Right atrium auricular region (tissue), 2 donors: ENCODE measurements around the gene EVI5. TPM values are rescaled to one million over a fixed set of nuclear protein-coding genes. Genes with fewer than 3 reads are reported as not detected.

ENCODE experiments used
- DNase-seq: peaks from one replicate; pipeline ENCODE4 v3.0.0-alpha.2; 2019; ENCODE audit warnings: low spot score
- H3K27ac ChIP-seq, 2 donors: fragments of 200-600 bp; sonication (generic); 1 replicate in 1 of 2; 2 replicates in 1 of 2; pipeline ENCODE4 v1.5.1; 2016 to 2019
- H3K27me3 ChIP-seq, 2 donors: fragments of 200-600 bp; sonication (generic); one replicate each; pipeline versions ENCODE4 v1.5.1 to v1.6.0; 2017 to 2019
- H3K36me3 ChIP-seq: fragments of 200-600 bp; sonication (generic); one replicate; pipeline ENCODE4 v1.5.1; 2016
- H3K4me1 ChIP-seq, 2 donors: fragments of 200-600 bp; sonication (generic); one replicate each; pipeline versions ENCODE4 v1.5.1 to v1.6.0; 2017 to 2019
- H3K4me3 ChIP-seq, 2 donors: fragments of 200-600 bp; sonication (generic); 1 replicate in 1 of 2; 2 replicates in 1 of 2; pipeline ENCODE4 v1.5.1; 2017 to 2019; ENCODE audit warnings: mild to moderate bottlenecking in 1 of 2, moderate library complexity in 1 of 2
- H3K9me3 ChIP-seq, 2 donors: fragments of 200-600 bp; sonication (generic); one replicate each; pipeline ENCODE4 v1.5.1; 2019
- total RNA-seq, 2 donors: library from RNA; depleted of rRNA; stranded (reverse); fragments of >200 nt; gene quantifications; one replicate each; pipeline ENCODE4 v1.1.0, GENCODE V29; 2016
- TF ChIP-seq, protein P1 (sequence below), 2 donors: fragments of 200-600 bp; sonication (generic); IDR thresholded peaks; one replicate each; pipeline ENCODE4 v1.5.1; 2019; ENCODE audit warnings: antibody characterized with exemption in 2 of 2

The EVI5 gene
- total RNA-seq, 2 donors from 2014 or later: 26.4 to 41.9 TPM

DNA sequence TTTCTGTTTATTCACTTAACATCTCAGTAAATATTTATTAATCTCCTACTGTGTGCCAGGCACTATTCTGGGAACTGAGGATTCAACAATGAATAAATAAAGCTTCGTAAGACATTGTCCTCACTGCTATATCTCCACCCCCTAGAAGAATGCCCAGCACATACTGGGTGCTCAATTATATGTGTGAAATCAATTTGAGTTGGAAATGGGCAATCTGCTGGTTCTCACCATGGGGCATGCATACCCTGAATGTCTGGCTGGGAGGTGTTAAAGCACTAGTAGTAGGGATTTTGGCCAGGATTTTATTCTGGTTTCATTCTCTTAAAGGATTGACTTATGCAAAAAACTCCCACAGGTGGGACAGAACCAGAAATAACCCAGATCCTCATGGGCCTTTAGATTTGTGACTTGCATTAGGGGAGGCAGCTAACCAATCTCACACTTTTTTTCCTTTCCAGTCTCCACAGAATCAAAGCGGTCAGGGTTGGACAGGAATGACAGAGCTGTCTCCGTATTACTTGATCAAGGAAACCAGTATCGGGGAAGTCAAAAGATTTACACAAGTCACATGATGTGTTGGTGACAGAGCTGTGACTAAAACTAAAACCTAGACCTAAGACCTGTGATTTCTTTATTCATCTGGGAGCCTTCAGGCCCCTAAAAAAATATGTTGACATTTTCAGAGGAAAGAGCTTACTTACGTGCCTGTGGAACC lies 311.0 kb downstream of the EVI5 start:
- Histone ChIP-seq H3K27me3 (no peaks in the 10 kb centered on the region), H3K27ac (no peak overlapping the region), H3K4me1 (no peaks in the 10 kb centered on the region), H3K4me3 (no peak overlapping the region), H3K9me3 (no peaks in the 10 kb centered on the region), H3K36me3 (no peaks in the 10 kb centered on the region)
- TF ChIP-seq, protein P1, sequence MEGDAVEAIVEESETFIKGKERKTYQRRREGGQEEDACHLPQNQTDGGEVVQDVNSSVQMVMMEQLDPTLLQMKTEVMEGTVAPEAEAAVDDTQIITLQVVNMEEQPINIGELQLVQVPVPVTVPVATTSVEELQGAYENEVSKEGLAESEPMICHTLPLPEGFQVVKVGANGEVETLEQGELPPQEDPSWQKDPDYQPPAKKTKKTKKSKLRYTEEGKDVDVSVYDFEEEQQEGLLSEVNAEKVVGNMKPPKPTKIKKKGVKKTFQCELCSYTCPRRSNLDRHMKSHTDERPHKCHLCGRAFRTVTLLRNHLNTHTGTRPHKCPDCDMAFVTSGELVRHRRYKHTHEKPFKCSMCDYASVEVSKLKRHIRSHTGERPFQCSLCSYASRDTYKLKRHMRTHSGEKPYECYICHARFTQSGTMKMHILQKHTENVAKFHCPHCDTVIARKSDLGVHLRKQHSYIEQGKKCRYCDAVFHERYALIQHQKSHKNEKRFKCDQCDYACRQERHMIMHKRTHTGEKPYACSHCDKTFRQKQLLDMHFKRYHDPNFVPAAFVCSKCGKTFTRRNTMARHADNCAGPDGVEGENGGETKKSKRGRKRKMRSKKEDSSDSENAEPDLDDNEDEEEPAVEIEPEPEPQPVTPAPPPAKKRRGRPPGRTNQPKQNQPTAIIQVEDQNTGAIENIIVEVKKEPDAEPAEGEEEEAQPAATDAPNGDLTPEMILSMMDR (IDR thresholded peaks at IDR 0.05): no peak
- DNase-seq: no peak

DNA sequence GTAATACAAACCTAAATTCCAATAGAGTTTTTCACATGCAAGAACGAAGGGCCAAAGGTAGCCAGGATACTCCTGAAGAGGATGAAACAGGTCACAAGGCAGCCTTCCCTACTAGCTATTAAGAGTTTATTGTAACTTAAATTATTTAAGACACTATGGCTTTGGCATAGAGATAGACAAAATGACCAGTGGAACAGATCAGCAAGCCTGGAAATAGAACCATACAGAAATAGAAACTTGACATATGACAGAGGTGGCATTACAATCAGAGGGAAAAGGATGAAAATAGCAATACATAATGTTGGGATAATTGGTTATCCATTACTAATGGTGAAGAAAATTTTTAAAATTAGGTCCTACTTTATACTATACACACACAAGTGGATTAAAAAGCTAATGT lies 314.7 kb downstream of the EVI5 start:
- DNase-seq: no peak
- TF ChIP-seq, protein P1 (IDR thresholded peaks at IDR 0.05): no peak
- H3K36me3 ChIP-seq: no peaks in the 10 kb centered on the region

DNA sequence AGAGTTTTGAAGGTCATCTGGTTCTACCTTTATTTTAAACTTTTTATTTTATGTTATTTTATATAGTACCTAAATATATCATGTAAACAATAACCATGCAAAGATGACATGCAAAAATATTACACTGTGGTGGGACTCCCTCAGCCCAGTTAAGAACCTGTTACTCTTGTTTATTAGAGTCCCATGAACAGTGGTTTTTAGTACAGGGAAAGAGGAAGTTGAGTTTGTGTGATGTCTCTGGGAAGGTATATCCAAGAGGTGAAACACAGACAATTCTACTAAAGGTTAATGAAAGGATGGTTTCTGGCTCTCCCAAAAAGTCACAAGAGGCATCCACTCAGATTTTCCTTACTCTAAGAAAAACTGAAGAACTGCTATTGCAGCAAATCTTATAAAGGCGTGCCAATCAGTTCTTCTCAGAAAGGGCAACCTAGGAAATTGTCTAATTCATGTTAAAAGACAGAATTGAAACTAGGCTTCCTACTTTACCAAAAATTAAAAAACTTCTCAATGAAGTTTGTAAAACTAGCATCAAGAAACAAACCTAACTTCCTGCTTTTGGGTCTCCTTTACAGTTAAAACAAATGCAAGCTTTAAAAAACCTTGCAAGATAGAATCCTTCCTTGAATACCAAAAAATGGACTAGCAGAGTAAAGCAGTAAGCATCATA lies 318.1 kb downstream of the EVI5 start:
- Histone ChIP-seq H3K4me1 (no peaks in the 10 kb centered on the region), H3K27ac (no peak overlapping the region), H3K27me3 (no peaks in the 10 kb centered on the region), H3K9me3 (no peaks in the 10 kb centered on the region), H3K36me3 (no peaks in the 10 kb centered on the region), H3K4me3 (no peak overlapping the region)
- TF ChIP-seq, protein P1 (IDR thresholded peaks at IDR 0.05): no peak
- DNase-seq: no peak

More for the DNA sequence above, 314.7 kb downstream of the EVI5 start:
- H3K4me1 ChIP-seq: no peaks in the 10 kb centered on the region
- no peaks in the 10 kb centered on the region for H3K9me3 ChIP-seq
- H3K27ac ChIP-seq: no peak overlapping the region
- H3K27me3 ChIP-seq: no peaks in the 10 kb centered on the region
- no peak overlapping the region for H3K4me3 ChIP-seq

DNA sequence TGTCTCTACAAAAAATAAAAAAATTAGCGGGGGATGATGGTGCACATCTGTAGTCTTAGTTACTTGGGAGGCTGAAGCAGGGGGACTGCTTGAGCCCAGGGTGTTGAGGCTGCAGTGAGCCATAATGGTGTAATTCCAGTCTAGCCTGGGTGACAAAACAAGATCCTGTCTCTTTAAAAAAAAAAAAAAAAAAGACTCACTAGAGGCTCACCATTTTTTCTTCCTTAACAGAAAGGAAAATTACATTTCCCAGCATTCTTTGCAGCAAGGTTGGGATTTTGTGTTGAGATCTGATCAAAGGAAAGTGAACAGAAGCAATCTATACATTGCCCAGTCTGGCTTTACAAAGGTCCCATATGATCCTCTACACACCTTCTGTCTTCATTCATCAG lies 319.7 kb downstream of the EVI5 start:
- no peak overlapping the region for H3K27ac ChIP-seq
- TF ChIP-seq, protein P1 (IDR thresholded peaks at IDR 0.05): no peak
- DNase-seq: no peak
- no peaks in the 10 kb centered on the region for H3K27me3 ChIP-seq
- no peaks in the 10 kb centered on the region for H3K9me3 ChIP-seq
- no peaks in the 10 kb centered on the region for H3K4me1 ChIP-seq
- H3K4me3 ChIP-seq: no peak overlapping the region
- H3K36me3 ChIP-seq: no peaks in the 10 kb centered on the region

DNA sequence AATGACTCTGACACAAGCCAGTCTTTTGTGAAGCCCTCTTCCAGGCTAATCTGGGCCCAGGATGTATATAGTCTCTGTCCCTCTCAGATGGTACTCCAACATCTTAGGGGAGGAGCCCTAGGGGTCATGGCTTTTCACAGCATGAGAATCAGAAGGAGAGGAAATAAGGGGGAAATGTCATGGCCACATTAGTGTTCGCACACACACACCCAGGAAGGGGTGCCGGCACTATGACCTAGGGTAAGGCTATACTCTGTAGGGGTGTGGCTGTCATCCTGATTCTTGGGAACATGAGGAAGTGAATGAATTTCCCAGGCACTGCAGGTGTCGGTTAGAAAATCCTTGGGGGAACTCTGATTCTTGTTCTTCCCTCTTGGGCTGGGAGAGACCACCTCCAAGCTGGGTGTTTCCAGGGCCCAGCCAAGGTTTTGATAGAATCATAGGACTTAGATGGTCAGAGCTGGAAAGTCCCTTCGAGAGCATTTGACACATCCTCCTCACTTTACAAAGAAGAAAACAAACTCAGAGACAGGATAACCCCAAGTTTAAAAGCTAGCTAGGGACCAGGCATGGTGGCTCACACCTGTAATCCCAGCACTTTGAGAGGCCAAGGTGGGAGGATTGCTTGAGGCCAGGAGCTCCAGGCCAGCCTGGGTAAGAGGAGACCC lies 320.2 kb downstream of the EVI5 start:
- Histone ChIP-seq H3K36me3 (no peaks in the 10 kb centered on the region), H3K27ac (no peak overlapping the region), H3K9me3 (no peaks in the 10 kb centered on the region), H3K4me3 (no peak overlapping the region), H3K4me1 (no peaks in the 10 kb centered on the region), H3K27me3 (no peaks in the 10 kb centered on the region)
- DNase-seq: no peak
- TF ChIP-seq, protein P1 (IDR thresholded peaks at IDR 0.05): no peak
